Pancreas (tissue), 10 donors: ENCODE results near the gene ZBTB37. TPM values are rescaled to one million over a fixed set of nuclear protein-coding genes. Genes with fewer than 3 reads are reported as not detected.

Source experiments
- ATAC-seq, 4 donors: fragments of 200-7000 bp; cut with Tn5 transposase; one replicate each; pipeline versions ENCODE4 v1.8.0 to v1.9.1; 2020; ENCODE audit warnings: mild to moderate bottlenecking in 4 of 4, moderate library complexity in 4 of 4
- DNase-seq, 6 donors: peaks; one replicate each; pipeline ENCODE4 v3.0.0-alpha.2; 2020
- FAIRE-seq: peaks from 2 replicates; lab custom pipeline; 2012; peaks lifted over from hg19 to GRCh38; lab: Jason Lieb, UNC
- H3K27ac ChIP-seq, 4 donors: fragments of 200-600 bp; sonication (generic); 1 replicate in 3 of 4; 2 replicates in 1 of 4; pipeline versions ENCODE4 v1.5.0 to v1.8.0; 2020
- H3K27me3 ChIP-seq, 4 donors: fragments of 200-600 bp; one replicate each; pipeline ENCODE4 v1.8.0; 2021
- H3K36me3 ChIP-seq, 3 donors: fragments of 200-600 bp; sonication (generic) in 1 of 3; one replicate each; pipeline versions ENCODE4 v1.5.0 to v1.8.0; 2020 to 2021
- H3K4me1 ChIP-seq, 3 donors: fragments of 200-600 bp; one replicate each; pipeline ENCODE4 v1.8.0; 2021
- H3K4me3 ChIP-seq, 4 donors: fragments of 200-600 bp; sonication (generic) in 2 of 4; one replicate each; pipeline versions ENCODE4 v1.5.0 to v1.8.0; 2020 to 2021
- H3K9me3 ChIP-seq, 4 donors: fragments of 200-600 bp; one replicate each; pipeline ENCODE4 v1.8.0; 2021
- CTCF ChIP-seq, 4 donors: fragments of 200-600 bp; sonication (generic) in 3 of 4; IDR thresholded peaks; one replicate each; pipeline versions ENCODE4 v1.5.0 to v1.8.0; 2021; ENCODE audit warnings: antibody characterized with exemption in 4 of 4
- WGBS, 2 donors: extraction: QIAGEN DNeasy Blood & Tissue Kit; methylation state at CpG; one replicate each; pipeline ENCODE4 v1.1.7; 2013; 5-methylcytosine and 5-hydroxymethylcytosine counted together
- intact Hi-C, 3 donors: fragments of 100-400 bp; cut with DNase I; formaldehyde crosslinking; loops; one replicate each; pipeline versions ENCODE4 v1.11.1 to v1.14.2; 2022
- polyA plus RNA-seq, 2 donors: library from polyadenylated mRNA; stranded (reverse); fragments of 200-250 nt; gene quantifications; one replicate each; pipeline ENCODE4 v1.2.3, GENCODE V29; 2013
- total RNA-seq, 6 donors: library from RNA; stranded (reverse); fragmentation: NEBNext Ultra II Directional in 4 of 6; extraction: Animal tissue kit (Norgen Biotek cat#: 25700) in 4 of 6; gene quantifications; one replicate each; pipeline versions ENCODE4 v1.2.1 to v1.2.4, GENCODE V29; 2021 to 2023
- donor health status: healthy with polysubstance abuse.
- donor health status: DM: no; HTN: no; CAD: no; lungs with moderate emphysema.
- donor health status: DM: no; HTN: no; CAD: no.
- donor health status: control.
- donor health status: control.
- donor health status: Bipolar disorder and iron deficiency.
- donor health status: DM: yes; HTN: yes; CAD: no.
- donor health status: DM: no; HTN: no; CAD: no.
- donor health status: DM: no; HTN: no; CAD: no.
- donor health status: DM: yes; HTN: yes; CAD: no.

ZBTB37 gene
- total and polyA plus RNA-seq, 8 donors, result 1.2 to 7.0 (median 3.9) TPM

GRCh38 chr1:173894189-173894588 is 26.0 kb downstream of the ZBTB37 start:
- Histone ChIP-seq H3K36me3 (no peaks in the 10 kb centered on the region), H3K27ac (no peak overlapping the region), H3K4me3 (no peak overlapping the region), H3K27me3 (no peaks in the 10 kb centered on the region), H3K9me3 (no peaks in the 10 kb centered on the region), H3K4me1 (peaks cover 0 to 5% (median 3%) of the 10 kb centered on the region in 3 donors)
- 76 to 86% methylated on average over 3 of the region's 3 CpGs for WGBS, 2 donors
- no peak for ATAC-seq
- no peak for DNase-seq
- intact Hi-C loops, result no loop called here
- FAIRE-seq, result no peak
- TF ChIP-seq CTCF (IDR thresholded peaks at IDR 0.05), result no peak

GRCh38 chr1:173900427-173900826 is 32.2 kb downstream of the ZBTB37 start:
- no peak for DNase-seq
- FAIRE-seq, result no peak
- ATAC-seq, result no peak
- H3K9me3 ChIP-seq, result no peaks in the 10 kb centered on the region
- H3K4me3 ChIP-seq, result no peak overlapping the region
- no peak overlapping the region for H3K27ac ChIP-seq
- intact Hi-C loops, result no loop called here
- no peaks in the 10 kb centered on the region for H3K27me3 ChIP-seq
- no peaks in the 10 kb centered on the region for H3K36me3 ChIP-seq
- WGBS, 2 donors, result 46 to 62% methylated on average over 2 of the region's 2 CpGs
- peaks cover 5 to 11% (median 11%) of the 10 kb centered on the region in 3 donors for H3K4me1 ChIP-seq
- TF ChIP-seq CTCF (IDR thresholded peaks at IDR 0.05), result no peak

- no peaks in the 10 kb centered on the region for H3K27me3 ChIP-seq
- TF ChIP-seq CTCF (IDR thresholded peaks at IDR 0.05), result no peak
- 65 to 85% methylated on average over 3 of the region's 3 CpGs for WGBS, 2 donors
- peaks cover 5 to 11% (median 11%) of the 10 kb centered on the region in 3 donors for H3K4me1 ChIP-seq
- FAIRE-seq (no peak), DNase-seq (no peak), ATAC-seq (no peak)
- H3K4me3 ChIP-seq, result no peak overlapping the region
- intact Hi-C loops, result no loop called here
- H3K27ac ChIP-seq, result no peak overlapping the region
- H3K9me3 ChIP-seq, result no peaks in the 10 kb centered on the region
- no peaks in the 10 kb centered on the region for H3K36me3 ChIP-seq
These were observed 32.8 kb downstream of the ZBTB37 start for GRCh38 chr1:173900992-173901391.

- Histone ChIP-seq H3K36me3 (no peaks in the 10 kb centered on the region), H3K27ac (peak overlapping the region in 1 of 4 donors; percentile 31), H3K4me3 (no peak overlapping the region), H3K27me3 (no peaks in the 10 kb centered on the region), H3K4me1 (peaks cover 5 to 7% (median 6%) of the 10 kb centered on the region in 3 donors), H3K9me3 (no peaks in the 10 kb centered on the region)
- intact Hi-C loops, result no loop called here
- ATAC-seq, result peak in 3 of 4 donors; percentile 32 to 68 (median 35)
- FAIRE-seq, result no peak
- no peak for DNase-seq
- no peak for TF ChIP-seq CTCF (IDR thresholded peaks at IDR 0.05)
- WGBS, 2 donors, result 24 to 27% methylated on average over 6 of the region's 6 CpGs
These were observed 35.8 kb downstream of the ZBTB37 start for GRCh38 chr1:173903827-173904531.

GRCh38 chr1:173913111-173913510 is 44.9 kb downstream of the ZBTB37 start:
- DNase-seq (no peak), FAIRE-seq (no peak), ATAC-seq (no peak)
- H3K27me3 ChIP-seq, result no peaks in the 10 kb centered on the region
- no peaks in the 10 kb centered on the region for H3K36me3 ChIP-seq
- no peaks in the 10 kb centered on the region for H3K9me3 ChIP-seq
- WGBS, 2 donors, result 76 to 92% methylated on average over 3 of the region's 3 CpGs
- intact Hi-C loops, result no loop called here
- H3K4me1 ChIP-seq, result no peaks in the 10 kb centered on the region
- H3K4me3 ChIP-seq, result no peak overlapping the region
- TF ChIP-seq CTCF (IDR thresholded peaks at IDR 0.05), result no peak
- H3K27ac ChIP-seq, result no peak overlapping the region
